Measurements from ENCODE around the gene ARID1B.

ARID1B gene

GRCh38 chr6:156774863-156775405 is 2.2 kb upstream of the ARID1B start:
- DNase-seq, result no peak

GRCh38 chr6:156775717-156776116 is 1.5 kb upstream of the ARID1B start:
- DNase-seq, result no peak

DNA sequence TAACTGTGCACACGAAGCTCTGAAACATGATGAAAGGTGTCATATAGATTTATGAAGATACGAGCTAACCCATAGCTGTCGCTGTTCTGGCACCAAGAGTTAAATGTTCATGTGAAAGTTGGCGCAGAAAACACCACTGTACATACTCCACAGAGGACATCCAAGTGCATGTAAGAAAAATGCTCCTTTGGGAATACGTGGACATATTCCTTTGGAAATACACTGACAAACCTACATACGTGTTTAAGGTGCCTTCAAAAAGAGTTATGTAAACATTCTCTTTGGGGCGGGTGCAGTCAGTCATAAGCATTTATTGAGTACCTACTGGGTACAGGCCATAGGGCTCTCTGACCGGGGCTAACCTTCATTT is 723 bp upstream of the ARID1B start:
- DNase-seq, result no peak

DNA sequence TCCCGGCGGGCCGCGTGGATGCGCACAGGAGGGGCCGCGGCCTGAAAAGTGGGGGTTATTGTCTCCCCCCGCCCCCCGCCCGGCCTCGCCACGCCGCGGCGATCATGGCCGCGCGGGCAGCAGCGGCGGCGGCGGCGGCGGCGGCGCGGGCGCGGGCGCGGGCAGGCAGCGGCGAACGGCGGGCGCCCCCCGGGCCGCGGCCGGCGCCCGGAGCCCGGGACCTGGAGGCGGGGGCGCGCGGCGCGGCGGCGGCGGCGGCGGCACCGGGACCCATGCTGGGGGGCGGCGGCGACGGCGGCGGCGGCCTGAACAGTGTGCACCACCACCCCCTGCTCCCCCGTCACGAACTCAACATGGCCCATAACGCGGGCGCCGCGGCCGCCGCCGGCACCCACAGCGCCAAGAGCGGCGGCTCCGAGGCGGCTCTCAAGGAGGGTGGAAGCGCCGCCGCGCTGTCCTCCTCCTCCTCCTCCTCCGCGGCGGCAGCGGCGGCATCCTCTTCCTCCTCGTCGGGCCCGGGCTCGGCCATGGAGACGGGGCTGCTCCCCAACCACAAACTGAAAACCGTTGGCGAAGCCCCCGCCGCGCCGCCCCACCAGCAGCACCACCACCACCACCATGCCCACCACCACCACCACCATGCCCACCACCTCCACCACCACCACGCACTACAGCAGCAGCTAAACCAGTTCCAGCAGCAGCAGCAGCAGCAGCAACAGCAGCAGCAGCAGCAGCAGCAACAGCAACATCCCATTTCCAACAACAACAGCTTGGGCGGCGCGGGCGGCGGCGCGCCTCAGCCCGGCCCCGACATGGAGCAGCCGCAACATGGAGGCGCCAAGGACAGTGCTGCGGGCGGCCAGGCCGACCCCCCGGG is 637 bp downstream of the ARID1B start:
- peak; percentile 65 for DNase-seq

GRCh38 chr6:156778454-156779205 is 1.5 kb downstream of the ARID1B start:
- peak; percentile 55 for DNase-seq

DNA sequence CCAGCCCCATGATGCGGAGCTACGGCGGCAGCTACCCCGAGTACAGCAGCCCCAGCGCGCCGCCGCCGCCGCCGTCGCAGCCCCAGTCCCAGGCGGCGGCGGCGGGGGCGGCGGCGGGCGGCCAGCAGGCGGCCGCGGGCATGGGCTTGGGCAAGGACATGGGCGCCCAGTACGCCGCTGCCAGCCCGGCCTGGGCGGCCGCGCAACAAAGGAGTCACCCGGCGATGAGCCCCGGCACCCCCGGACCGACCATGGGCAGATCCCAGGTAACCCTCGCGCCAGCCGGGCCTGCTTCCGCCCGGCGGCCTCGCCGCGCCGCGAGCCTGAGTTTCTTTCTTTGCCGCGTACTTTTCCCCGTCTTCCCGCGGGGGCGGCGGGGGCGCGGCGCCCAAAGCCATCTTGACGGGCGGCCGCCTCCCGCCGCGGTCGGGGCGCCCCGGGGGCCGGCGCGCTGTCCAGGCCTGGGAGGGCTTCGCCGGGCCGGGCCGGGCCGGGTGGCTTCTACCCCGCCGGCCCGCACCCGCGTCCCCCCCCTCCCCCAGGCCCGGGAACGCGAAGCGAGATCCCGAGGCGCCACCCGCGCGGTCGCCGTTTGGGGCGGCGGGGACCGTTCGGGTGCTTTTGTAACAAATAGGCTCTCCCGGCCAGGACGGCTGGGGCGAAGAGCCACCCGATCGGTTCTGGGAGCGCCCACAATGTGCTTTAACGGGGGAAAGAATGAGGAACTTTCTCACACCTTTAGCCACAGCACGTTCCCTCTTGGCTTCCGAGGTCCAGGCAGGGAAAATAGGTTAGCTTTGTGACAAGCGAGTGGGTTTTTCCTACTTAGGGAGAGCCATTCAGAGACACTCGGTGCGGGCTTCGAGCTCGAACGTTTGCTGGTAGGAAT is 2.3 kb downstream of the ARID1B start:
- DNase-seq, result peak; percentile 58

GRCh38 chr6:156780102-156780641 is 3.0 kb downstream of the ARID1B start:
- peak; percentile 51 for DNase-seq

DNA sequence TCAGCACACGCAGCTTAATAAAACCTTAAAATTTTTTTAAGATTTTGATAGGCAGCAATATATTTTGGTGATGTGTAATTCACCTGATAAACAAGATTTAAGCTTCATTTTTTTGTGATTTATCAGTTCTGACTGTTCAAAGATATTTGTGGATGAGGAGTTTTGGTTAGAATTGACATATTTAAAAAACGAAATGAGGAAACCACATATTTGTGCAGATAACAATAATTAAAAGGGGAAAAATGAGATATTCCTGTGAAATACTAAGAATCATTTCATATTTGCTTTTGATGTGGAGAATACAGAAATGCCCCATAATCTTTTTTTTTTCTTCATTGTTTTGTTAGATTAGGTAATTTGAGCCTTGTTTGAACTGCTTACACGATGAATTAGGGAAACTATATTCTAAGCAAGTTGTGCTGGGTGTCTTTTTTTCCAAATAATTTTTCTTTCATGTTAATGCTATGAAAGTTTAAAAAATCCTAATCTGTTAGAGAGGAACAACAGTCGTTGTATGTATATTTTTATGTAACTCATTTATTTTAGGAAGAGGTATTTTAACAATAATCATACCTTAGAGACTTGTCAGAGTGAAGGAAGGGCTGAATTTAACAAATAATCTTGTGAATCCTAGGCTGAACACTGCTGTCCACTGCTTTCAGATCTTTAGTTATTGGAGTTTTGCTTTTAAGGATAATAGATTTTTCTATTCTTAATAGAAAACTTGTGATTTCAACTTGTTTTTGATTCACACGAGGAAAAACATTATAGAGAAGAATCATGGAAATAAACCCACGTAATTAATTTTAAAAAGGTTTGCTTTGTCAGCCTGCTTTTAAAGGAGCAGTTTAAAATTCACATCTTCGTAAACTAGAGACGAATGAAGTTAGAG is 4.0 kb downstream of the ARID1B start:
- DNase-seq, result no peak

- no peak for DNase-seq
Measured at GRCh38 chr6:156781861-156782631, 4.9 kb downstream of the ARID1B start.

GRCh38 chr6:156782691-156783320 is 5.6 kb downstream of the ARID1B start:
- DNase-seq, result no peak

- no peak for DNase-seq
Measured at GRCh38 chr6:156783958-156784357, 6.8 kb downstream of the ARID1B start.

DNA sequence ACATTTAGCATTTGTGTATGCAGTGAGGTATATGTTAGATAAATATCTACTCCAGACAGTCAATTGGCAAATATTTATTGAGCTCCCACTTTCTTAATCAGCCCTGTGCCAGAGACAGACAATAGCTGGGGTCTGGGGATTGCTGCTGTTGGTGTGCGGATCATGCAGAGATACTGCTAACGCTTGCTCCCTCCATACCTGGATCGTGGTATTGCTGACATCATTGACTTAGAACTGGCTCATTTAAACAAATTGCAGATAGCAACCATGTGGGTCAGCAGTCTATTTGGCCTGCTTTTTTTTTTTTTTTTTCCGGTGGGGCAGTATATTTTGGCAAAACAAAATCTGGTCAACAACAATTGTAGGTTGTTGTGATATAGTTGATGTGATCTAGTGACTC is 9.5 kb downstream of the ARID1B start:
- DNase-seq, result no peak

- DNase-seq, result no peak
Measured at GRCh38 chr6:156787569-156788492, 10.7 kb downstream of the ARID1B start.

- DNase-seq, result no peak
Measured at GRCh38 chr6:156789081-156789943, 12.1 kb downstream of the ARID1B start.

- no peak for DNase-seq
Measured at GRCh38 chr6:156790711-156791319, 13.6 kb downstream of the ARID1B start.

DNA sequence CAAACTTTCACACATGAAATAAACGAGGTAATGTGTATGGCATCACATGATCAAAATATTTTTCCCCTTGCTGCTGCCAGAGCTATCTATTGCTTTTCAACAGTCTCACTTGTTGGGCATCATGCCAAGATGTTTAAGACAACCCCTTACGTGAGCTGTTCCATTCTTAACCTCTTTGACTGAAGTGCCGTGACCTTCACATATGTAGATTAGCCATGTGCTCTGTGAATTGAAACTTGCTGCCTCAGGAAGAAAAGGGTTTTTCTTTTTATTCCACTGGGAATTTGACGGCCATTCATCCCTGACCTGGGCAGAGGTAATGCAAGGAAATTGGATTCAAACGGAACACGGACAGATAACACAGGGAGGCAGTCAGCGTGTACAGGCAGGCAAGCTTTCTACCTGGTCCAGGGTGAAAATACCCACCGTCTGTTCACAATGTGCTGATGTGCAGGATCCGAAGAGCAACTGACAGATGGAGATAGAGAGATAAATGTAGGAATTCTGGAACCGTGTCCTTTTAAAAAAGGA is 14.2 kb downstream of the ARID1B start:
- DNase-seq, result no peak

GRCh38 chr6:156793200-156793599 is 16.0 kb downstream of the ARID1B start:
- no peak for DNase-seq
